B cell (primary cell): Measurements from ENCODE around the gene ATXN3. TPM values are rescaled to one million over a fixed set of nuclear protein-coding genes. Genes with fewer than 3 reads are reported as not detected.

ENCODE experiments used
- ATAC-seq: fragments of 200-7000 bp; cut with Tn5 transposase; one replicate; pipeline ENCODE4 v1.10.0; 2021; ENCODE audit warnings: low read depth, mild to moderate bottlenecking, moderate number of reproducible peaks, moderate library complexity
- CTCF ChIA-PET: fragments of 350-600 bp; sonication (Branson Sonifier 250); formaldehyde crosslinking; loops from one replicate; lab custom pipeline; 2021; ENCODE audit warnings: antibody characterized with exemption, inconsistent platforms; lab: Charles Lee
- POLR2A ChIA-PET: fragments of 350-600 bp; sonication (Branson Sonifier 250); formaldehyde crosslinking; loops from one replicate; lab custom pipeline; 2021; ENCODE audit warnings: antibody characterized with exemption; lab: Charles Lee
- DNase-seq: peaks from one replicate; pipeline ENCODE4 v3.0.0; 2013
- H2AFZ ChIP-seq: 2 replicates; pipeline ENCODE4 v1.6.1; 2012; ENCODE audit warnings: mild to moderate bottlenecking, low read depth, low read length; ENCODE audit not compliant: insufficient read depth, poor library complexity, severe bottlenecking
- H3K27ac ChIP-seq, 2 donors: 1 replicate in 1 of 2; 2 replicates in 1 of 2; pipeline ENCODE4 v1.5.1; 2012 to 2013; ENCODE audit warnings: low read length in 2 of 2, mild to moderate bottlenecking in 2 of 2, moderate library complexity in 1 of 2
- H3K27me3 ChIP-seq, 4 experiments: fragments of 200-600 bp in 1 of 4; sonication (generic) in 1 of 4; replicated peaks in 1 of 4; 1 replicate in 2 of 4; 2 replicates in 2 of 4; pipeline versions ENCODE4 v1.6.1 to v1.7.0; 2013 to 2016; ENCODE audit warnings: low read length in 3 of 4, mild to moderate bottlenecking in 2 of 4, mixed read lengths in 1 of 4, moderate library complexity in 1 of 4; ENCODE audit not compliant: insufficient read depth in 4 of 4, control insufficient read depth in 3 of 4; ENCODE audit errors: control extremely low read depth in 1 of 4
- H3K36me3 ChIP-seq, 2 experiments: replicated peaks in 1 of 2; 1 replicate in 1 of 2; 2 replicates in 1 of 2; pipeline versions ENCODE4 v1.6.1 to v1.7.1; 2013; ENCODE audit warnings: low read length in 1 of 2; ENCODE audit not compliant: insufficient read depth in 2 of 2, control insufficient read depth in 1 of 2; ENCODE audit errors: control extremely low read depth in 1 of 2, extremely low read depth in 1 of 2
- H3K4me1 ChIP-seq, 2 donors: fragments of 200-600 bp in 1 of 2; sonication (generic) in 1 of 2; 1 replicate in 1 of 2; 2 replicates in 1 of 2; pipeline versions ENCODE4 v1.5.1 to v1.6.1; 2013 to 2017; ENCODE audit warnings: low read length in 2 of 2; ENCODE audit not compliant: control insufficient read depth in 2 of 2, insufficient read depth in 2 of 2
- H3K4me2 ChIP-seq: replicated peaks from 2 replicates; pipeline ENCODE3; 2012; ENCODE audit warnings: mild to moderate bottlenecking, low read depth, low read length; ENCODE audit not compliant: poor library complexity, severe bottlenecking
- H3K4me3 ChIP-seq, 5 experiments: fragments of 200-600 bp in 1 of 5; sonication (generic) in 1 of 5; 1 replicate in 3 of 5; 2 replicates in 2 of 5; pipeline versions ENCODE4 v1.5.1 to v1.7.0; 2011 to 2016; ENCODE audit warnings: low read length in 4 of 5, mild to moderate bottlenecking in 4 of 5, low read depth in 2 of 5, control low read depth in 1 of 5, moderate library complexity in 1 of 5; ENCODE audit not compliant: insufficient read depth in 1 of 5; ENCODE audit errors: control extremely low read depth in 1 of 5, extremely low read depth in 1 of 5
- H3K79me2 ChIP-seq: fragments of 200-600 bp; sonication (generic); one replicate; pipeline ENCODE4 v1.6.0; 2016; ENCODE audit warnings: low read length; ENCODE audit not compliant: control insufficient read depth, insufficient read depth
- H3K9ac ChIP-seq: fragments of 200-600 bp; sonication (generic); 2 replicates; pipeline ENCODE4 v1.6.1; 2017; ENCODE audit warnings: mild to moderate bottlenecking, low read length, moderate library complexity
- H3K9me3 ChIP-seq, 3 donors: one replicate each; pipeline versions ENCODE4 v1.6.1 to v1.7.1; 2013; ENCODE audit warnings: low read length in 2 of 3; ENCODE audit not compliant: control insufficient read depth in 2 of 3, insufficient read depth in 1 of 3; ENCODE audit errors: control extremely low read depth in 1 of 3
- H4K20me1 ChIP-seq: 2 replicates; pipeline ENCODE4 v1.6.0; 2012; ENCODE audit warnings: mild to moderate bottlenecking, low read length; ENCODE audit not compliant: insufficient read depth, control insufficient read depth, poor library complexity, severe bottlenecking
- H3K27ac Mint-ChIP-seq: one replicate; pipeline ENCODE4 v1.8.0; 2021; ENCODE audit warnings: mixed read lengths
- H3K27me3 Mint-ChIP-seq: one replicate; pipeline ENCODE4 v1.8.0; 2021; ENCODE audit warnings: mixed read lengths
- H3K4me1 Mint-ChIP-seq: one replicate; pipeline ENCODE4 v1.8.0; 2021; ENCODE audit warnings: mixed read lengths
- H3K4me3 Mint-ChIP-seq: one replicate; pipeline ENCODE4 v1.8.0; 2021; ENCODE audit warnings: mixed read lengths
- H3K9me3 Mint-ChIP-seq: one replicate; pipeline ENCODE4 v1.8.0; 2022; ENCODE audit warnings: mixed read lengths; ENCODE audit not compliant: insufficient read depth
- CTCF ChIP-seq: fragments of 200-600 bp; IDR thresholded peaks from one replicate; pipeline ENCODE4 v1.8.0; 2022; ENCODE audit warnings: antibody characterized with exemption, mild to moderate bottlenecking
- EZH2 ChIP-seq: IDR thresholded peaks from 2 replicates; pipeline ENCODE4 v1.6.1; 2012; ENCODE audit warnings: borderline replicate concordance, low read depth, mild to moderate bottlenecking, moderate library complexity, low read length; ENCODE audit not compliant: insufficient read depth, poor library complexity, severe bottlenecking
- WGBS: methylation state at CpG from one replicate; pipeline ENCODE4 v1.1.5; 2013; ENCODE audit warnings: missing lambda C conversion rate; ENCODE audit not compliant: insufficient coverage; 5-methylcytosine and 5-hydroxymethylcytosine counted together
- intact Hi-C: fragments of 100-400 bp; cut with micrococcal nuclease; formaldehyde crosslinking; loops from one replicate; pipeline ENCODE4 v1.10.0; 2022
- polyA plus RNA-seq: library from polyadenylated mRNA; depleted of rRNA; stranded (reverse); fragments of >200 nt; gene quantifications from 2 replicates; pipeline ENCODE4 v1.2.3, GENCODE V29; 2012
- total RNA-seq, 2 donors: library from RNA; stranded (reverse); fragments of 120-200 nt in 1 of 2; gene quantifications; 1 replicate in 1 of 2; 2 replicates in 1 of 2; pipeline versions ENCODE4 v1.2.3 to v1.2.4, GENCODE V29; 2013 to 2022

Gene ATXN3
- total and polyA plus RNA-seq, 2 donors (not counting 1 experiment from before 2014, with no cell fraction given): 16.2 to 51.6 TPM

GRCh38 chr14:92134456-92134855 lies 28.1 kb upstream of the ATXN3 start:
- ATAC-seq: no peak
- Mint-ChIP-seq H3K27ac (no peak overlapping the region), H3K4me3 (no peak overlapping the region), H3K27me3 (no peaks in the 10 kb centered on the region), H3K4me1 (peaks cover 2% of the 10 kb centered on the region), H3K9me3 (no peaks in the 10 kb centered on the region)
- H3K27ac ChIP-seq: no peak overlapping the region
- H3K79me2 ChIP-seq: no peaks in the 10 kb centered on the region
- DNase-seq: no peak
- intact Hi-C loops: loop anchor here (10.0 kb wide), 1 partner anchor 550 kb away; no protein-coding TSS in a partner anchor
- no peak overlapping the region for H3K9ac ChIP-seq
- no peak overlapping the region for H3K4me2 ChIP-seq
- WGBS: no CpG with 5 or more reads among the region's 1 CpG
- H3K27me3 ChIP-seq: no peaks in the 10 kb centered on the region
- no peak overlapping the region for H2AFZ ChIP-seq
- peaks cover 20 to 67% of the 10 kb centered on the region in 2 experiments for H3K36me3 ChIP-seq
- no peaks in the 10 kb centered on the region for H3K9me3 ChIP-seq
- no peaks in the 10 kb centered on the region for H4K20me1 ChIP-seq
- ChIA-PET POLR2A (interaction anchor here (0.6 kb wide), 1 partner anchor 543 kb away, joined by 3 read pairs; no protein-coding TSS in a partner anchor), CTCF (interaction anchor here (0.9 to 1.8 kb wide), 4 partner anchors 11 to 556 kb away, joined by 3 to 6 read pairs (median 4); no protein-coding TSS in a partner anchor)
- no peak overlapping the region for H3K4me3 ChIP-seq
- TF ChIP-seq CTCF (no peak), EZH2 (no peak)
- H3K4me1 ChIP-seq: no peaks in the 10 kb centered on the region

GRCh38 chr14:92122761-92123160 lies 16.4 kb upstream of the ATXN3 start:
- H3K4me1 Mint-ChIP-seq: peaks cover 41% of the 10 kb centered on the region
- Histone ChIP-seq H3K4me2 (peak overlapping the region; percentile 79), H3K27ac (peak overlapping the region in 1 of 2 donors; percentile 96), H4K20me1 (no peaks in the 10 kb centered on the region), H3K79me2 (peaks cover 81% of the 10 kb centered on the region), H3K36me3 (peaks cover 1 to 13% of the 10 kb centered on the region in 2 experiments), H3K4me1 (peaks cover 9 to 29% of the 10 kb centered on the region in 2 donors), H2AFZ (peak overlapping the region; percentile 100), H3K4me3 (peak overlapping the region; percentile 85 to 99 (median 90)), H3K27me3 (no peaks in the 10 kb centered on the region), H3K9me3 (no peaks in the 10 kb centered on the region), H3K9ac (peak overlapping the region; percentile 98)
- H3K27ac Mint-ChIP-seq: peak overlapping the region; percentile 100
- H3K9me3 Mint-ChIP-seq: no peaks in the 10 kb centered on the region
- POLR2A ChIA-PET: interaction anchor here (0.9 to 2.5 kb wide), 2 partner anchors 9 to 16 kb away, joined by 5 to 25 read pairs; partner anchors contain the start of gene ATXN3
- peak overlapping the region; percentile 97 for H3K4me3 Mint-ChIP-seq
- WGBS: 67% methylated on average over 6 of the region's 9 CpGs
- CTCF ChIA-PET: interaction anchor here (0.6 to 3.0 kb wide), 5 partner anchors 16 to 1084 kb away, joined by 3 to 50 read pairs (median 4); partner anchors contain the start of genes ATXN3, GON7 and UBR7
- DNase-seq (peak; percentile 16), ATAC-seq (no peak)
- no peaks in the 10 kb centered on the region for H3K27me3 Mint-ChIP-seq
- TF ChIP-seq CTCF: no peak
- no peak for TF ChIP-seq EZH2
- intact Hi-C loops: loop anchor here (5.0 to 10.0 kb wide), 2 partner anchors 492 to 670 kb away; partner anchors contain the start of gene GOLGA5
